ENCODE results near the gene WBP1L. TPM values are rescaled to one million over a fixed set of nuclear protein-coding genes. Genes with fewer than 3 reads are reported as not detected.
"Not testable (repeated sequence)": the region's sequence is repeated elsewhere in the genome, so short reads cannot be mapped to it uniquely, and the experiment has no call there.

The WBP1L gene
- total and polyA plus RNA-seq, 2 experiments from 2014 or later, result 7.0 to 55.7 TPM

DNA sequence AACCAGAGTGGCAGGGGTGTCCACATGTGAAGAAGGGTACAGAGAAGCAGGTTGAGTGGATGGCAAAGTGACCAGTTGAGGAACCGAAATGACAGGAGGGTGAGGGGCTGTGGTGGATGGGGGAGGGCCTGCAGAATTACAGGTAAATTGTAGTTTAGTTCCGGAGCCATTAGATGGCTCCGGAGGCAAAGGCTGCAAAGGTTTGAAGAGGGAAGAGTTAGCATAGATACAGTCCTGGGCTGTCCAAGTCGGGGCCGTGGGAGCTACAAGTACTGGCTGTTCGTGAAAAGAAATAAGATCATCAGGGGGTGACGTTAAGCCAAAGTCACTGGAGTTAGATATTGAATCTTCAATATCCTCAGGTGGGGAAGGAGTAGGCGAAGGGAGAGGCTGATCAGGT lies 99.4 kb downstream of the WBP1L start:
- ATAC-seq, result peak; percentile 54
- peaks cover 20% of the 10 kb centered on the region for H3K9me3 Mint-ChIP-seq
- H3K27me3 Mint-ChIP-seq (ENCODE audit: insufficient read depth, low read depth, poor library complexity); H3K27ac Mint-ChIP-seq; H3K4me3 ChIP-seq; H3K4me1 ChIP-seq (ENCODE audit: insufficient read depth); H3K36me3 Mint-ChIP-seq (ENCODE audit: low read depth); H3K27ac ChIP-seq (ENCODE audit: low read depth); H3K4me2 ChIP-seq; H3K9me2 ChIP-seq (ENCODE audit: insufficient read depth); H3F3A ChIP-seq (replicated peaks; ENCODE audit: low read depth); H4K20me1 ChIP-seq (replicated peaks; ENCODE audit: insufficient read depth); H3K27me3 ChIP-seq (ENCODE audit: insufficient read depth); H3K79me2 ChIP-seq (replicated peaks; ENCODE audit: insufficient read depth); H2AFZ ChIP-seq; H3K4me1 Mint-ChIP-seq; H3K36me3 ChIP-seq (ENCODE audit: insufficient read depth); H3K4me3 Mint-ChIP-seq: not testable (repeated sequence)
- peak; percentile 58 for DNase-seq (ENCODE audit: low spot score)
- TF ChIP-seq, protein P1, sequence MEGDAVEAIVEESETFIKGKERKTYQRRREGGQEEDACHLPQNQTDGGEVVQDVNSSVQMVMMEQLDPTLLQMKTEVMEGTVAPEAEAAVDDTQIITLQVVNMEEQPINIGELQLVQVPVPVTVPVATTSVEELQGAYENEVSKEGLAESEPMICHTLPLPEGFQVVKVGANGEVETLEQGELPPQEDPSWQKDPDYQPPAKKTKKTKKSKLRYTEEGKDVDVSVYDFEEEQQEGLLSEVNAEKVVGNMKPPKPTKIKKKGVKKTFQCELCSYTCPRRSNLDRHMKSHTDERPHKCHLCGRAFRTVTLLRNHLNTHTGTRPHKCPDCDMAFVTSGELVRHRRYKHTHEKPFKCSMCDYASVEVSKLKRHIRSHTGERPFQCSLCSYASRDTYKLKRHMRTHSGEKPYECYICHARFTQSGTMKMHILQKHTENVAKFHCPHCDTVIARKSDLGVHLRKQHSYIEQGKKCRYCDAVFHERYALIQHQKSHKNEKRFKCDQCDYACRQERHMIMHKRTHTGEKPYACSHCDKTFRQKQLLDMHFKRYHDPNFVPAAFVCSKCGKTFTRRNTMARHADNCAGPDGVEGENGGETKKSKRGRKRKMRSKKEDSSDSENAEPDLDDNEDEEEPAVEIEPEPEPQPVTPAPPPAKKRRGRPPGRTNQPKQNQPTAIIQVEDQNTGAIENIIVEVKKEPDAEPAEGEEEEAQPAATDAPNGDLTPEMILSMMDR (conservative IDR thresholded peaks at IDR 0.05; ENCODE audit: low read depth in 2 of 2), result peak; percentile 42 to 66

DNA sequence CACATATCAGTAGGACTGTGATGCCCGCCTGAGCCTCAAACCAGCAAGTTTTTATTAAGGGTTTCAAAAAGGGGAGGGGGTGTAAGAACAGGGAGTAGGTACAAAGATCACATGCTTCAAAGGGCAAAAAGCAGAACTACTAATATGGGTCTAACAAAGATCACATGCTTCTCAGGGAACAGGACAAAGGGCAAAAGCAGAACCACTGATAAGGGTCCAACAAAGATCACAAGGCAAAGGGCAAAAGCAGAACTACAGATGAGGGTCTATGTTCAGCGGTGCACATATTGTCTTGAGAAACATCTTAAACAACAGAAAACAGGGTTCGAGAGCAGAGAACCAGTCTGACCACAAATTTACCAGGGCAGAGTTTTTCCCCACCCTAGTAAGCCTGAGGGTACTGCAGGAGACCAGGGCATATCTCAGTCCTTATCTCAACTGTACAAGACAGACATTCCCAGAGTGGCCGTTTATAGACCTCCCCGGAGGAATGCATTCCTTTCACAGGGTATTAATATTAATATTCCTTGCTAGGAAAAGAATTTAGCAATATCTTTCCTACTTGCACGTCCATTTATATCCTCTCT lies 100.5 kb downstream of the WBP1L start:
- H3K9me2 ChIP-seq (ENCODE audit: insufficient read depth); H3K27ac ChIP-seq (ENCODE audit: low read depth); H3K36me3 ChIP-seq (ENCODE audit: insufficient read depth); H3K4me3 ChIP-seq; H3K36me3 Mint-ChIP-seq (ENCODE audit: low read depth); H3K4me2 ChIP-seq; DNase-seq (ENCODE audit: low spot score); H3K27ac Mint-ChIP-seq; H2AFZ ChIP-seq; H3K4me1 Mint-ChIP-seq; ATAC-seq; H3F3A ChIP-seq (replicated peaks; ENCODE audit: low read depth); H3K27me3 Mint-ChIP-seq (ENCODE audit: insufficient read depth, low read depth, poor library complexity); H3K4me1 ChIP-seq (ENCODE audit: insufficient read depth); H3K4me3 Mint-ChIP-seq; H4K20me1 ChIP-seq (replicated peaks; ENCODE audit: insufficient read depth); H3K27me3 ChIP-seq (ENCODE audit: insufficient read depth); H3K79me2 ChIP-seq (replicated peaks; ENCODE audit: insufficient read depth): not testable (repeated sequence)
- peaks cover 13% of the 10 kb centered on the region for H3K9me3 Mint-ChIP-seq

DNA sequence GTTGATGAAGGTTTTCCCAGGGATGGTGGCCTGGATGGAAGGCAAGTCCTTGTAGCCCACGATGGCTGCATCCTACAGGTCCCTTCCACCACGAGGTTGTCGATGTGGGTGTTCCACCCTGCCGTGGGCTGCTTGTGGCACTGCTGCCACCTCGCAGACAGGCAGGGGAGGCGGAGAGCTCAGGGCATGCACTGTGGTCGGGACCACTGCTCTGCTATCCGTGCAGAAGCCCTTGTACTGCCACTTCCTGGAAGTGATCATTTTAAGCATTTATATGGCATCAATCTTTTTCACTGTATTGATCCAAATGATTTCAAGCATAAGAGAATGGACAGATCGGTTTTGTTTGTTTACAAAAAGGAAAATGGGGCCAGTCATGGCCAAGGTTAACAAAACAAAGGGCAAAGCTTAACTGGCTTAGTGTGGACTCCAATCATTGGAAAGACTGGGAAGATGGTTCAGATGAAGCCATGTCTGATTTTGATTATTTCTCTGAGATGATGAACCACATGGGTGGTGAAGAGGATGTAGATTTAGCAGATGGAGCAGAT lies 101.7 kb downstream of the WBP1L start:
- no peak overlapping the region for H3K27ac Mint-ChIP-seq
- H3K27ac ChIP-seq (ENCODE audit: low read depth), result no peak overlapping the region
- DNase-seq (ENCODE audit: low spot score), result no peak
- no peak overlapping the region for H3K4me2 ChIP-seq
- H4K20me1 ChIP-seq (replicated peaks; ENCODE audit: insufficient read depth), result no peaks in the 10 kb centered on the region
- H3K9me3 Mint-ChIP-seq, result peaks cover 13% of the 10 kb centered on the region
- no peaks in the 10 kb centered on the region for H3K9me2 ChIP-seq (ENCODE audit: insufficient read depth)
- H2AFZ ChIP-seq, result no peak overlapping the region
- H3K4me1 Mint-ChIP-seq, result peaks cover 3% of the 10 kb centered on the region; the same call in 2 of the 3 replicates
- H3K36me3 ChIP-seq (ENCODE audit: insufficient read depth), result no peaks in the 10 kb centered on the region
- no peaks in the 10 kb centered on the region for H3K79me2 ChIP-seq (replicated peaks; ENCODE audit: insufficient read depth)
- ATAC-seq, result no peak
- peaks cover 12% of the 10 kb centered on the region for H3K27me3 Mint-ChIP-seq (ENCODE audit: insufficient read depth, low read depth, poor library complexity)
- no peak for TF ChIP-seq NANOG (IDR thresholded peaks at IDR 0.05; ENCODE audit: borderline replicate concordance)
- TF ChIP-seq, protein P2, sequence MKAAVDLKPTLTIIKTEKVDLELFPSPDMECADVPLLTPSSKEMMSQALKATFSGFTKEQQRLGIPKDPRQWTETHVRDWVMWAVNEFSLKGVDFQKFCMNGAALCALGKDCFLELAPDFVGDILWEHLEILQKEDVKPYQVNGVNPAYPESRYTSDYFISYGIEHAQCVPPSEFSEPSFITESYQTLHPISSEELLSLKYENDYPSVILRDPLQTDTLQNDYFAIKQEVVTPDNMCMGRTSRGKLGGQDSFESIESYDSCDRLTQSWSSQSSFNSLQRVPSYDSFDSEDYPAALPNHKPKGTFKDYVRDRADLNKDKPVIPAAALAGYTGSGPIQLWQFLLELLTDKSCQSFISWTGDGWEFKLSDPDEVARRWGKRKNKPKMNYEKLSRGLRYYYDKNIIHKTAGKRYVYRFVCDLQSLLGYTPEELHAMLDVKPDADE (IDR thresholded peaks at IDR 0.05), result no peak
- TF ChIP-seq POLR2AphosphoS5 (IDR thresholded peaks at IDR 0.05; ENCODE audit: low read depth), result no peak
- TF ChIP-seq EZH2phosphoT487 (IDR thresholded peaks at IDR 0.05; ENCODE audit: unreplicated experiment), result no peak
- no peak for TF ChIP-seq JUNB (IDR thresholded peaks at IDR 0.05; ENCODE audit: unreplicated experiment)
- TF ChIP-seq, protein P3, sequence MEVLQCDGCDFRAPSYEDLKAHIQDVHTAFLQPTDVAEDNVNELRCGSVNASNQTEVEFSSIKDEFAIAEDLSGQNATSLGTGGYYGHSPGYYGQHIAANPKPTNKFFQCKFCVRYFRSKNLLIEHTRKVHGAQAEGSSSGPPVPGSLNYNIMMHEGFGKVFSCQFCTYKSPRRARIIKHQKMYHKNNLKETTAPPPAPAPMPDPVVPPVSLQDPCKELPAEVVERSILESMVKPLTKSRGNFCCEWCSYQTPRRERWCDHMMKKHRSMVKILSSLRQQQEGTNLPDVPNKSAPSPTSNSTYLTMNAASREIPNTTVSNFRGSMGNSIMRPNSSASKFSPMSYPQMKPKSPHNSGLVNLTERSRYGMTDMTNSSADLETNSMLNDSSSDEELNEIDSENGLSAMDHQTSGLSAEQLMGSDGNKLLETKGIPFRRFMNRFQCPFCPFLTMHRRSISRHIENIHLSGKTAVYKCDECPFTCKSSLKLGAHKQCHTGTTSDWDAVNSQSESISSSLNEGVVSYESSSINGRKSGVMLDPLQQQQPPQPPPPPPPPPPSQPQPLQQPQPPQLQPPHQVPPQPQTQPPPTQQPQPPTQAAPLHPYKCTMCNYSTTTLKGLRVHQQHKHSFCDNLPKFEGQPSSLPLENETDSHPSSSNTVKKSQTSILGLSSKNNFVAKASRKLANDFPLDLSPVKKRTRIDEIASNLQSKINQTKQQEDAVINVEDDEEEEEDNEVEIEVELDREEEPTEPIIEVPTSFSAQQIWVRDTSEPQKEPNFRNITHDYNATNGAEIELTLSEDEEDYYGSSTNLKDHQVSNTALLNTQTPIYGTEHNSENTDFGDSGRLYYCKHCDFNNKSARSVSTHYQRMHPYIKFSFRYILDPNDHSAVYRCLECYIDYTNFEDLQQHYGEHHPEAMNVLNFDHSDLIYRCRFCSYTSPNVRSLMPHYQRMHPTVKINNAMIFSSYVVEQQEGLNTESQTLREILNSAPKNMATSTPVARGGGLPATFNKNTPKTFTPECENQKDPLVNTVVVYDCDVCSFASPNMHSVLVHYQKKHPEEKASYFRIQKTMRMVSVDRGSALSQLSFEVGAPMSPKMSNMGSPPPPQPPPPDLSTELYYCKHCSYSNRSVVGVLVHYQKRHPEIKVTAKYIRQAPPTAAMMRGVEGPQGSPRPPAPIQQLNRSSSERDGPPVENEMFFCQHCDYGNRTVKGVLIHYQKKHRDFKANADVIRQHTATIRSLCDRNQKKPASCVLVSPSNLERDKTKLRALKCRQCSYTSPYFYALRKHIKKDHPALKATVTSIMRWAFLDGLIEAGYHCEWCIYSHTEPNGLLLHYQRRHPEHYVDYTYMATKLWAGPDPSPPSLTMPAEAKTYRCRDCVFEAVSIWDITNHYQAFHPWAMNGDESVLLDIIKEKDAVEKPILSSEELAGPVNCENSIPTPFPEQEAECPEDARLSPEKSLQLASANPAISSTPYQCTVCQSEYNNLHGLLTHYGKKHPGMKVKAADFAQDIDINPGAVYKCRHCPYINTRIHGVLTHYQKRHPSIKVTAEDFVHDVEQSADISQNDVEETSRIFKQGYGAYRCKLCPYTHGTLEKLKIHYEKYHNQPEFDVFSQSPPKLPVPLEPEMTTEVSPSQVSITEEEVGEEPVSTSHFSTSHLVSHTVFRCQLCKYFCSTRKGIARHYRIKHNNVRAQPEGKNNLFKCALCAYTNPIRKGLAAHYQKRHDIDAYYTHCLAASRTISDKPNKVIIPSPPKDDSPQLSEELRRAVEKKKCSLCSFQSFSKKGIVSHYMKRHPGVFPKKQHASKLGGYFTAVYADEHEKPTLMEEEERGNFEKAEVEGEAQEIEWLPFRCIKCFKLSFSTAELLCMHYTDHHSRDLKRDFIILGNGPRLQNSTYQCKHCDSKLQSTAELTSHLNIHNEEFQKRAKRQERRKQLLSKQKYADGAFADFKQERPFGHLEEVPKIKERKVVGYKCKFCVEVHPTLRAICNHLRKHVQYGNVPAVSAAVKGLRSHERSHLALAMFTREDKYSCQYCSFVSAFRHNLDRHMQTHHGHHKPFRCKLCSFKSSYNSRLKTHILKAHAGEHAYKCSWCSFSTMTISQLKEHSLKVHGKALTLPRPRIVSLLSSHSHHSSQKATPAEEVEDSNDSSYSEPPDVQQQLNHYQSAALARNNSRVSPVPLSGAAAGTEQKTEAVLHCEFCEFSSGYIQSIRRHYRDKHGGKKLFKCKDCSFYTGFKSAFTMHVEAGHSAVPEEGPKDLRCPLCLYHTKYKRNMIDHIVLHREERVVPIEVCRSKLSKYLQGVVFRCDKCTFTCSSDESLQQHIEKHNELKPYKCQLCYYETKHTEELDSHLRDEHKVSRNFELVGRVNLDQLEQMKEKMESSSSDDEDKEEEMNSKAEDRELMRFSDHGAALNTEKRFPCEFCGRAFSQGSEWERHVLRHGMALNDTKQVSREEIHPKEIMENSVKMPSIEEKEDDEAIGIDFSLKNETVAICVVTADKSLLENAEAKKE (CRISPR knock-in tag; IDR thresholded peaks at IDR 0.05), result no peak
- no peaks in the 10 kb centered on the region for H3K27me3 ChIP-seq (ENCODE audit: insufficient read depth)
- no peaks in the 10 kb centered on the region for H3K4me1 ChIP-seq (ENCODE audit: insufficient read depth)
- H3K36me3 Mint-ChIP-seq (ENCODE audit: low read depth), result no peaks in the 10 kb centered on the region; the same call in 2 of the 3 replicates
- H3F3A ChIP-seq (replicated peaks; ENCODE audit: low read depth), result no peaks in the 10 kb centered on the region
- no peak overlapping the region for H3K4me3 Mint-ChIP-seq
- H3K4me3 ChIP-seq, result no peak overlapping the region
